GM19467 (cell line): ENCODE data around the gene MEGF8.

Source experiments
- ATAC-seq: cut with Tn5 transposase; IDR thresholded peaks from one replicate; pipeline ENCODE4 v1.9.1; 2021; ENCODE audit warnings: mild to moderate bottlenecking, moderate library complexity; ENCODE audit not compliant: unreplicated experiment

The MEGF8 gene

GRCh38 chr19:42287017-42287826 is 38.2 kb upstream of the MEGF8 start:
- ATAC-seq, result no peak

GRCh38 chr19:42287827-42288107 is 37.7 kb upstream of the MEGF8 start:
- ATAC-seq, result no peak

DNA sequence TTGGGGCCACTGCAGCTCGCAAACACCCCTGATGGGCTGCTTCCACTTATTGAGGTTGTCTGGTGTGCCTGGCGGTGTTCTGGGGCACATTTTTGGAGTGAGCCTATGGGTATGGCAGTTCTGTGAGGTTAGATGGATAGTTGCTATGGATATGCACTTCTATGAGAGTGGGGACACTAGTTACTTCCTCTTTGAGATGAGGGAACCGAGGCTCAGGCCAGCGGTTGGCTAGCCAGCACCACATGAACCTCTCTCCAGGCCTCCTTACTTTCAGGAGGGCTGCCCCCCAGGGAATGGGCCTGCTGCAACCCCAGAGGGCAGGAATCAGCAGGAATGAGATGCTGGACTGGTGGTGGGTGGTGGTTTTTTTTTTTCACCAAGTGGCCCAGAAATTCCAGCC is 37.0 kb upstream of the MEGF8 start:
- ATAC-seq, result no peak

DNA sequence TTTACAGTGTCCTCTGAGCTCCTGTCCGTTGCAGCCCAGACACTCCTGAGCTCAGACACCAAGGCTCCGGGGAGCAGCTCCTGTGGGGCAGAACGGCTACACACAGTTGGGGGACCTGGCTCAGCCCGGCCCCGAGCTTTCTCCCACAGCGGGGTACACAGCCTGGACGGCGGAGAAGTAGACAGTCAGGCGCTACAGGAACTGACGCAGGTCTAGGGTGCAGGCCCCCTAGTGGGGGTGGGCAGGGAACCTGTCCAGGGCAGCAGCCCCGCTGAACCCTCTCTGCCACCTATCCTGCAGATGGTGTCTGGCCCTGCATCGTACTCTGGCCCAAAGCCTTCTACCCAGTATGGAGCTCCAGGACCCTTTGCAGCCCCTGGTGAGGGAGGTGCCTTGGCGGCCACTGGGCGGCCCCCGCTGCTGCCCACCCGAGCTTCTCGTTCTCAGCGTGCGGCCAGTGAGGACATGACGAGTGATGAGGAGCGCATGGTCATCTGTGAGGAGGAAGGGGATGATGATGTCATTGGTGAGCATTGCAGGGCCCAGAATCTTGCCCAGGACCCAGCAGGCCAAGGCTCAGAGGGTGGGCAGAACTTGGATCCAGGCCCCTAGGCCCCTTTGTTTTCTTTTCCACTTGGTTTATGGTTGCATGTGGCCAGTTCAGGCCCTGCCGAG is 36.4 kb upstream of the MEGF8 start:
- ATAC-seq, result no peak

DNA sequence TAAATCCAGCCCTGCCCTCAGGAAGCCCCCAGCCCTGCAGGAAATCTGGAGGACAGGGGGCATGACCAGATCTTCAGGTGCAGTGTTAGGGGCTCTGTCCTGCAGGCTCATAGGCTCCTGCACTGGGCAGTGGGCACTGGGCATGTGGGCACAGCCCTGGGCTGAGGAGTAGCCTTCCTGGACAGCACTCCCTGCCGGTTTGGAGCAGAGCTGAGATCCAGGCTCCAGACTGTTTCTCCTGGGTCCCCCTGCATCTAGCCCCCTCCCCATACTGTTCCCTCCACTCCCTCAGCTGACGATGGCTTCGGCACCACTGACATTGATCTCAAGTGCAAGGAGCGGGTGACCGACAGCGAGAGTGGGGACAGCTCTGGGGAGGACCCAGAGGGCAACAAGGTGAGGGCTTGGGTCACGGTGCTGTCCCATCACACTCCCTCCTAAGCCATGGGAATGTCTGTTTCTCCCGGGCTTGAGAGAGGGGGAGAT is 35.8 kb upstream of the MEGF8 start:
- ATAC-seq, result no peak

DNA sequence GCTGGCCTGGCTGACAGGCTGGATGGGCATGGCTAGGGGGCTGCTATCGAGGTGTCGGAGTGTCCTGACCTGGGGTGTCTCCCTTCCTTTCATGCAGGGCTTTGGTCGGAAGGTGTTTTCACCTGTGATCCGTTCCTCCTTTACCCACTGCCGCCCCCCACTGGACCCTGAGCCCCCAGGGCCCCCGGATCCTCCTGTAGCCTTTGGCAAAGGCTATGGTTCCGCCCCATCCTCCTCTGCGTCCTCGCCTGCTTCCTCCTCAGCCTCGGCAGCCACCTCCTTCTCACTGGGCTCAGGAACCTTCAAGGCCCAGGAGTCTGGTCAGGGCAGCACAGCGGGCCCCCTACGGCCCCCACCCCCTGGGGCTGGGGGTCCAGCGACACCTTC is 35.3 kb upstream of the MEGF8 start:
- ATAC-seq, result no peak

DNA sequence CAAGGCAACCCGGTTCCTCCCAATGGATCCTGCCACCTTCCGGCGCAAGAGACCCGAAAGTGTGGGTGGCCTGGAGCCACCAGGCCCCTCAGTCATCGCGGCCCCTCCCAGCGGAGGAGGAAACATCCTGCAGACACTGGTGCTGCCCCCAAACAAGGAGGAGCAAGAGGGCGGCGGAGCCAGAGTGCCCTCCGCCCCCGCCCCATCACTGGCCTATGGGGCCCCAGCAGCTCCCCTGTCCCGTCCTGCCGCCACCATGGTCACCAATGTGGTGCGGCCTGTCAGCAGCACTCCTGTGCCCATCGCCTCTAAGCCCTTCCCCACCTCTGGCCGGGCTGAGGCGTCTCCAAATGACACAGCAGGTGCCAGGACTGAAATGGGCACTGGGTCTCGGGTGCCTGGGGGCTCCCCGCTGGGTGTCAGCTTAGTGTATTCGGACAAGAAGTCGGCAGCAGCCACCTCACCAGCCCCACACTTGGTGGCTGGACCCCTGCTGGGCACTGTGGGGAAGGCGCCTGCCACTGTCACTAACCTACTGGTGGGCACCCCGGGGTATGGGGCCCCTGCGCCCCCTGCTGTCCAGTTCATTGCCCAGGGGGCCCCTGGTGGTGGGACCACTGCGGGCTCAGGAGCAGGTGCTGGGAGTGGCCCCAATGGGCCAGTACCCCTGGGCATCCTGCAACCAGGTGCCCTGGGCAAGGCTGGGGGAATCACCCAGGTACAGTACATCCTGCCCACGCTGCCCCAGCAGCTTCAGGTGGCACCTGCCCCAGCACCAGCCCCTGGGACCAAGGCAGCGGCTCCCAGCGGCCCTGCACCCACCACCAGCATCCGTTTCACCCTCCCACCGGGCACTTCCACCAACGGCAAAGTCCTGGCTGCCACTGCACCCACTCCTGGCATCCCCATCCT is 34.7 kb upstream of the MEGF8 start:
- no peak for ATAC-seq

GRCh38 chr19:42291435-42291810 is 34.0 kb upstream of the MEGF8 start:
- ATAC-seq, result no peak

DNA sequence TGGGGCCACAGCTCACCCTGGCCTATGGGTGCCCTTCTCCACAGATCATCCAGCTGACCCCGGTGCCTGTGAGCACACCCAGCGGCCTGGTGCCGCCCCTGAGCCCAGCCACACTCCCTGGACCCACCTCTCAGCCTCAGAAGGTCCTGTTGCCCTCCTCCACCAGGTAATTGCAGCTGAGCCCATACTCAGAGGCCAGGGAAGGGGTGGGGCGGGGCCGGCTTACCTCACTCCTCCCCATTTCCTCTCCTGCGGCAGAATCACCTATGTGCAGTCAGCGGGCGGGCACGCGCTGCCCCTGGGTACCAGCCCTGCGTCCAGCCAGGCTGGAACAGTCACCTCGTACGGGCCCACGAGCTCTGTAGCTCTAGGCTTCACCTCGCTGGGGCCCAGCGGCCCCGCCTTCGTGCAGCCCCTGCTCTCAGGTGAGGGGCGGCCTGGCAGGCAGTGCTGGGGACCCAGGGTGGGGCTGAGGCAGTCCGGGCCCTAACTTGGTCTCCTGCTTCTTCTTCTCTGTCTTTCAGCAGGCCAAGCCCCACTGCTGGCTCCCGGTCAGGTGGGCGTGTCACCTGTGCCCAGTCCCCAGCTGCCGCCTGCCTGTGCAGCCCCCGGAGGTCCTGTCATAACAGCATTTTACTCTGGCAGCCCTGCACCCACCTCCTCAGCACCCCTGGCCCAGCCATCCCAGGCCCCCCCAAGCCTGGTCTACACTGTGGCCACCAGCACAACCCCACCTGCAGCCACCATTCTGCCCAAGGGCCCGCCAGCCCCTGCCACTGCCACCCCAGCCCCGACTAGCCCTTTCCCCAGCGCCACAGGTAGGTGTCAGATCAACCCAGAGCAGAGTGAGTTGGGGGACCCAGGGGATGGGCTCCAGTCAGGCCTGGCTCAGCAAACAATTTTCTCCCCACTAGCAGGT is 33.1 kb upstream of the MEGF8 start:
- ATAC-seq, result no peak

DNA sequence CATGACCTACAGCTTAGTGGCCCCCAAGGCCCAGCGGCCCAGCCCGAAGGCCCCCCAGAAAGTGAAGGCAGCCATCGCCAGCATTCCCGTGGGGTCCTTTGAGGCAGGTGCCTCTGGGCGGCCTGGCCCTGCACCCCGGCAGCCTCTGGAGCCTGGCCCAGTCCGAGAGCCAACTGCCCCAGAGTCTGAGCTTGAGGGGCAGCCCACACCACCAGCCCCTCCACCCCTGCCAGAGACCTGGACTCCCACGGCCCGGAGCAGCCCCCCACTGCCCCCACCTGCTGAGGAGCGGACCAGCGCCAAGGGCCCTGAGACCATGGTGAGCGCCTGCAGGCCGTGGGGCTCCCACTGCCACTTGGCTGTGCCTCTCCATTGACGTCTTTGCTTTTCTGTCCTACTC is 32.5 kb upstream of the MEGF8 start:
- ATAC-seq, result no peak

- no peak for ATAC-seq
These were observed 31.9 kb upstream of the MEGF8 start for GRCh38 chr19:42293540-42293939.

- no peak for ATAC-seq
These were observed 31.5 kb upstream of the MEGF8 start for GRCh38 chr19:42293948-42294347.

GRCh38 chr19:42294471-42295137 is 30.8 kb upstream of the MEGF8 start:
- ATAC-seq, result no peak

DNA sequence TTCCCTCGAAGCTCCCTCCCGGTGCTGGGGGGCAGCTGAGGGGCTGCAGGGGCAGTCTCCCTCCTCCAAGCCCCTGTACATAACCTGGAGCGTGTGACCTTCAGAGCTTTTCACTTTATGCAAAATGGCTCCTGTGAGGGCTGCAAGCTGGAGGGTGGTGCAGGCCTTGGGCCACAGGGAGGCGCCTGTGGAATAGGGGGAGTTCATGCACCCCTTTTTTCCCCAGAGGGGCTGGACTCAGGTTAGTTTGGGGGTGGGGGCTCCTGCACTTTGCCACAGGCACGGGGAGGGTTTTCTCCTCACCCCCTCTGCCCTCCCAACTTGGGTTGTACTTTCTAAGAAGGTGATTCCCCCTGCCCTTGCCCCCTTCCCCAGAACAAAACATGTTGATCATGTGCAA is 30.1 kb upstream of the MEGF8 start:
- ATAC-seq, result no peak

DNA sequence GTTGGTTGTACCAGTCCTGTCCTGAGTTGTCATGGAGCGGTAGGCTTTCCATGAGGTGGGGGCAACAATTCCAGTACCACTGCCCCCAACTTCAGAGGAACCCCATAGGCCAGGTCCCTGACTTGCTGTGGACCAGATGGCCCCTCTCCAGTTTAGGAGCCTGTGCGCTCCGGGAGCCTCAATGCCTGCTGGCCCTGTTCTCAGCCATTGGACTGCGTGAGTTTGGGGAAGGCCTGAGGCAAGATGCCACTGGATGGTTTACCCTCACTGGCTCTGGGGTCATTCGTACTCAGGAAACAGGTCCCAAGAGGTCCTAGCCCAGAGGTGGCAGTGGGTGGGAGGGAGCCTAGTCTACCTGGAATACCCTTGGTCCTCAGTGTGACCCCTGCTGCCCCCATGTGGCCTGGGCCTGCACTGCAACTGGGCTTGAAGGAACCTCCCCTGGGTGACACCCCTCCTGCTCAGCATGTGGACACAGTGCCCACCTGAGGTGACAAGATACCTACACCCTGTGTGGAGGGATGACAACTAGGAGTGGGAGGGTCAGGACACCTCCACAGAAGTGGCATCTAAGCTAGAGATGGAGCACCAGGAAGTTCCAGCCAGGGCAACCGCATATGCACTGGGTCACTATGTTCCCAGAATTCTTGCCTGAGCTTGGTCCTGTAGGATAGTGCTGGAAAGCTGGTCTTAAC is 29.5 kb upstream of the MEGF8 start:
- ATAC-seq, result no peak

- no peak for ATAC-seq
These were observed 28.4 kb upstream of the MEGF8 start for GRCh38 chr19:42297039-42297438.

GRCh38 chr19:42301646-42302203 is 23.7 kb upstream of the MEGF8 start, which contains the start of gene PRR19:
PRR19 (plus strand) TSS chr19:42302132; CDS start chr19:42309585, 7,453 bp downstream.
- ATAC-seq, result no peak

- ATAC-seq, result no peak
These were observed 22.4 kb upstream of the MEGF8 start for GRCh38 chr19:42303101-42303464.

- no peak for ATAC-seq
These were observed 21.6 kb upstream of the MEGF8 start for GRCh38 chr19:42303876-42304275.
